Sciatic nerve (tissue), 2 donors: Measurements from ENCODE around the gene METTL18. TPM values are rescaled to one million over a fixed set of nuclear protein-coding genes. Genes with fewer than 3 reads are reported as not detected.

Source experiments
- ATAC-seq: fragments of 200-7000 bp; cut with Tn5 transposase; one replicate; pipeline ENCODE4 v1.9.1; 2020; ENCODE audit warnings: mild to moderate bottlenecking, moderate library complexity
- DNase-seq: peaks from one replicate; pipeline ENCODE4 v3.0.0-alpha.2; 2020; ENCODE audit warnings: low spot score
- intact Hi-C: fragments of 100-400 bp; cut with DNase I; formaldehyde crosslinking; loops from one replicate; pipeline ENCODE4 v1.14.2; 2022
- total RNA-seq: library from RNA; stranded (reverse); fragmentation: NEBNext Ultra II Directional; extraction: Animal tissue kit (Norgen Biotek cat#: 25700); gene quantifications from one replicate; pipeline ENCODE4 v1.2.1, GENCODE V29; 2021
- donor health status: DM: no; HTN: no; CAD: no.
- donor health status: DM: no; HTN: no; CAD: no.

Gene METTL18
- total RNA-seq, 1 donor from 2014 or later, result 9.5 TPM

DNA sequence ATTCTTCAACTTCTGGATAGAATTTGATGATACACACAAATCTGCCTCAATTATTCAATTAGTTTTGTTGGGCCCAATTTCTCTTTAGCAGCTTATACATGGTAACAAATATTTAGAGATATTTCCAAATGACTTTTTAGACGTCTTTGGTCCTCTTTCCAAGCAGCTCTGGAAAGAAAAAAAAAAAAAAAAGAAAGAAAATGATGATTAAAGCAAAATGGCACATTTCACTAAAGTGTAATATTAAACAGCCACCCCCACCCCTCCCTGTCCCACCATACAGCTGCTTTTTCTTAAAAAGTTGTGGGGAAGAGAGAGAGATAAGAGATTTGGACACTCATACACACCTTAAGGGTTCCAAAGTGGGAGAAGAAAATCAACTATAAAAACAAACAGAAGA, 977 bp downstream of the METTL18 start:
- no peak for DNase-seq
- intact Hi-C loops, result no loop called here

DNA sequence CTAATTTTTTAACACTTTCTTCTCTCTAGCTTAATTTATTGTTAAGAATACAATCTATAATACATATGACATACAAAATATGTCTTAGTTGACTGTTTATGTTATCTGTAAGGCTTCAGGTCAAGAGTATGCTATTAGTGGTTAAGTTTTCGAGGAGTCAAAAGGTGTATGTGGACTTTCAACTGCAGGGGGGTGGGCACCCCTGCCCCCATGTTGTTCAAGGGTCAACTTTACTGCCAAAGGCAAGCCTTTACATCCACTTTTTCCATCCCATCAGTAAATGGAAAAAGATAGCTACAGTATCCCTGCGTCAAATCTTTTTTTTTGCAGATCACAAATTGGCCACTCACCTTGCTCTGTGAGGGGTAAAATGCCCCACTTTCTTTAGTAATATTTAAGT, 6.3 kb downstream of the METTL18 start:
- no peak for ATAC-seq
- intact Hi-C loops, result loop anchor here (5.0 kb wide), 1 partner anchor 996 kb away; no protein-coding TSS in a partner anchor
- no peak for DNase-seq

More for the DNA sequence above, 977 bp downstream of the METTL18 start:
- no peak for ATAC-seq

DNA sequence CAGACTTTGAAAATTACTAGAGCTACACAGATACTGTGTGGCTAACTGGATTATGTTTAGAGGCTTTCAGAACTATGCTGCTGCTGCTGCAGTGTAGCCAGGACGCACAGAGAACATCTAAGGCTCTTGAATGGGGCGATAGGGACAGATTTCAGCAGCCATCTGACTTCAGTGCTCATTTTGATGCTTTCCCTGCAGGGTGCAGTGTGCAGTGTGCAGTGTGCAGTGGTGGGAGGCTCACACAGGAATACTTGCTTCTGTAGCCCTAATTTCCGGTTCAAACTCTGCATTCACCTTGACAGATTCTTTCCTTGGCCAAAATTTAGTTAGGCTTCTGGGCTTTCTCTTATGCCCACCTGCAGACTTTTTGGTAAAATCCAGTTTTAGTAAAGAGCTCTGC, 7.7 kb downstream of the METTL18 start:
- ATAC-seq (no peak), DNase-seq (no peak)
- intact Hi-C loops, result loop anchor here (5.0 kb wide), 1 partner anchor 995 kb away; no protein-coding TSS in a partner anchor

DNA sequence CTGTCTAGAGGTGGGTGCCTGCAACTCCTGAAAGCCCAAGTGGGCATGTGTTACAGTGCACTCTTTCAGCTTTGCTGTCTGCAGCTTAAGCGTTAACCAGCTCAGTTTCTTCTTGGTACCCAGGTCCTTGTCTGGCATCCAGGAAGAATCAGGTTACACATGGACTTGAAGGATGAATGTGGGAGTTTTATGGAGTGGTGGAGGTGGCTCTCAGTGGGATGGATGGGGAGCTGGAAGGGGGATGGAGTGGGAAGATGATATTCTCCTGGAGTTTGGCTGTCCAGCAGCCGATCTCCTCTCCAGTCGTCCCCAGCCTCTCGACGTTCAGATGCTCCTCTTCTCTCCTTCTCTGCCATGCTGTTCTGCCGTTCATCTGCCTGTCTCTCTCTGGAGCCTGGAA, 9.4 kb downstream of the METTL18 start:
- intact Hi-C loops, result loop anchor here (5.0 kb wide), 1 partner anchor 993 kb away; no protein-coding TSS in a partner anchor
- ATAC-seq, result no peak
- DNase-seq, result no peak

DNA sequence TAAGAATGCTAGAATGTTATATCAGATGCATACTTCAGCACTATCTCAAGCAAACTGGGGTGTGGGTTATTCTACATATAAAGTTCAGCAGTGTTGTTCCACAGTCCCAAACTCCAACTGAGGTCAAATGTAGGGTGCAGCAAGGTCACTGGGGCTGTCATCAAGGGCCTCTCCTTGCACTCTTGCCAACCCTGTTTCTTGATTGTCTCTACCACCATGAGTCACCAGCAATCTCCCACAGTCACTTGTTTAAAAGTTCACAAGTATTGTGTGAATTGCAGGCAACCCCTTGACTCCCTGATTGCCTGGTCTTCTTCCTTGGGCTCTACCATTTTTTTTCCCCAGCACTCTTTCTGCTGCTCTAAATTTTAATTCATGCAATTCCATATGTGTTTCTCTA, 10.6 kb downstream of the METTL18 start:
- no peak for DNase-seq
- ATAC-seq, result no peak
- intact Hi-C loops, result no loop called here

DNA sequence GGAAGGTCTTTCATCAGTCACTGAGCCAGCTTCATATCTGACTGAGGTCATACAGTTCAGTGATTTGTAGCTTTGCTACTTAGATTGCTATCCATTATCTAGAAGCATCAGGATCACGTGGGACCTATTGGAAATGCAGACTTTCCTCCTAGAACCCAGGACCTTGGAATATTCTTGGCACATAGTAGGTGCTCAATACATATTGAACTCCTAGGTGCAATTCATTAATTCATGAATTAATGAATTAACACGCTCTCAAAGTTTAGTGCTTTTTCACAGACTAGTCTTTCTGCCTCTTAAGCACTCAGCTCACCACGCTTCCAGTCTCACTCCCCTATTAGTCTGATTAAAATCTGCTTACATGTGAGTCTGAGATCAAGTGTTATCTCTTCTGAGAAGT, 12.1 kb downstream of the METTL18 start:
- DNase-seq, result no peak
- intact Hi-C loops, result no loop called here
- no peak for ATAC-seq

DNA sequence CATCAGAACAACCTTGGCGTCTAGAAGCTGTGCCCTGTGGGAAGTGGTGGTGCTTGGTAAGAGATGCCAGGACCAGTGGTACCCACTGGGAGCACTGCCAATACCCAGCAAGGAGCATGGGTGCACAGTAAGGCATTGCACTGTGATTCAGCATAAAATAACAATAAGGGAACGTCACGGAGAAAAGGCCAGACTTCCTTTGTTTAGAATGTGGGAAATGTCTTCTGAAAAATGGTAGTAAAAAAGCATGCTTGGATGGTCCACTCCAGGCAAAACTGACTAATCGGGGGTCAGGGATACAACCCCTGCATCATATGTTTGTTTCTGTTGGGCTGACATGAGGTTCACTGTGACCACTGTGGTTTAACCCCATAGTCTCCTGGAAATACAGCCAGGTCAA, 14.7 kb downstream of the METTL18 start:
- DNase-seq, result no peak
- intact Hi-C loops, result no loop called here
- ATAC-seq, result peak; percentile 34

DNA sequence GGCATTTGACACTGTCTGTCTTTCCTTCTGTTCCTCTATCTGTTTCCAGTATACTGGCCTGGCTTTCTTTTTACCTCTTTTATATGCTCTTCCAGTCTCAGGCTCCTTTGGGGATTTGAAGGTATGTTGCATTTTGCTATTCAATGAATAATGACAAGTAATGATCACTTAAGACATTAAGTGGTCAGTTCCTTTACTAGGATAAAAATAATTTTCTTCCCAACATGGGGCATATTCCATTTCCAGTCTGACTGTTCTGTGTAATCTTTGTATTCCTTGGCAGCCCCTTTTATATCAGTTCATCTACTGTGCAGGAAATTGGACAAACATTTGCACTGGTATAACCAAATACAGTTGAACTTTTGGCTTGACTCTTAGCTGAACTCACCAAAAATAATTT, 15.6 kb downstream of the METTL18 start:
- intact Hi-C loops, result no loop called here
- ATAC-seq, result peak; percentile 62
- DNase-seq, result no peak

DNA sequence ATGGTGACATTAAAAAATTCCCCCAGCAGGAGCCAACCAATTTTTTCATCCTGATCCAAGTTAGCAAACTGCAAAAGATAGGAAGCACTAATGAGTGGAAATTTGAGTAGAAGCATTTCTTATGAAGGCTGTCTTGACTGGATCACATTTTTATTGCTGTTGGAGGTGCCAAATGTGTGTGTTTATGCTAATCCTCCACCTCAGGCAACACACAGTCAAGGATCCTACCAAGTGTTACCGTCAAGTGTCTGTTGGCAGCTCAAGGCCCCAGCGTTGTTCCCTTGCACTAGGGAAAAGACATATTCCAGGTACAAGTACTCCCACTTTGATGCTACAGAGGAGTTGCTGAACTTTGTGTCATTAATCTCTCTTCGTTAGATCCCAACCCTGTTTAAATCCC, 18.3 kb downstream of the METTL18 start:
- DNase-seq, result no peak
- no peak for ATAC-seq
- intact Hi-C loops, result no loop called here

DNA sequence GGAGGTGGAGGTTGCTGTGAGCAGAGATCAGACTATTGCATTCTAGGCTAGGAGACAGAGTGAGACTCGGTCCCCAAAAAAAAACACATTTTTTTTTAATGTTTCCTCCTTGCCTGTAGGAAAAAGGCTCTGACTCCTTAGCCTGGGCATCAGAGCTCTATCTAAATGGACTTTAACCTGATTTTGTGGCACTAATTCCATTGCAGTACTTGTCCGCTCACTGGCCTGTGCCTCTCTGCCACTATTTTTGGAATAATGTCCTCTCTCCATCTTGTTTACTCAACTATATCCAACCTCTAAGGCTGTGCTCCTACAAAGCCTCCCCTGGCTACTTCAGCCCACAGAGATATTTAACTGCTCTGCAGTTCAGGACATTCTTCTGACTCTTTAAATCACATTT, 26.5 kb downstream of the METTL18 start:
- no peak for DNase-seq
- no peak for ATAC-seq
- intact Hi-C loops, result no loop called here

DNA sequence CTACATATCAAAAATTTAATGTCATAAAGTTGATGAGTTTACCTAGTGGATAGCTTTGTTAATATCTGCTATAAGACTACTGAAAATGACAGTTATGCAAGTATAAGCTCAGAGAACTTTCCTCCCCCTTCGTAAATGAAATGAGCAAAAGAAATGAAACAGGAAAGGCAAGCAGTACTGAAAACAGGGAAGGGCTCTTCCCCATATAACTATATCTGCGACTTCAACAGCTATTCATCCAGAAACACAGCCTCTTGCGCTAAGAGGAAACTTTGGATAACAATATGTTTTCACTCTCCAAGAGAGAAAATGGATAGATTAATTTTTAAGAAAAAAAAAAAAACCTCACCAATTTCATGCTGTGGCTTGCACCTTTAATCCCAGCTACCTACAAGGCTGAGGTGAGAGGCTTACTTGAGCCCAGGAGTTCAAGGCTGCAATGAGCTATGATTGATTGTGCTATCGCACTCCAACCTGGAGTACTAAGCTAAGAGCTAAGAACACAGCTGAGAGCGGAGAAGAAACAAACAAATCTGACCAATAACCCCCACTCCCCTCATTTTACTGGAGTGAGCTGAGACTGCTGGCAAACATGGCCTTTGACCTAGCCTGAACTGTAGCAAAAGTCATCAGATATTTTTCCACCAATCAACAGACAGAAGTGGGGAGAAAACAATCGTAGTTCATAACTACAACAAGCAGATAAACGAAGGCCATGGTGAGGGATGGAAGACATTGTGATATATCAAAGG, 29.0 kb downstream of the METTL18 start:
- DNase-seq (no peak), ATAC-seq (no peak)
- intact Hi-C loops, result no loop called here

DNA sequence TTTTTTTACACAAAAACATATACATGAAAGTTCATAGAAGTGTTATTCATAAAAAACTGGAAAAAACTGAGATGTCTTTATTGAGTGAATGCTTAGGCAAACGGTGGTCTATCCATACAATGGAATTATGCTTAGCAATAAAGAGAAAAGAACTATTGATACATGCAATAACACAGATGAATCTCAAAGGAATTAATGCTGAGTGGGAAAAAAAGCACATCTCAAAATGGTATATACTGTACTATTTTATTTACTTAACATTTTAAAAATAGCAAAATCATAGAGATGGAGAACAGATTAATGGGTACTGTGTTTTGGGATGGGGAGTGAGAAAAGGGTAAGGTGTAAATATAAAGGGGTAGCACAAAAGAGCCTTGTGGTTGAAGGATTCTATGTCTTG, 29.8 kb downstream of the METTL18 start:
- ATAC-seq (no peak), DNase-seq (no peak)
- intact Hi-C loops, result no loop called here

DNA sequence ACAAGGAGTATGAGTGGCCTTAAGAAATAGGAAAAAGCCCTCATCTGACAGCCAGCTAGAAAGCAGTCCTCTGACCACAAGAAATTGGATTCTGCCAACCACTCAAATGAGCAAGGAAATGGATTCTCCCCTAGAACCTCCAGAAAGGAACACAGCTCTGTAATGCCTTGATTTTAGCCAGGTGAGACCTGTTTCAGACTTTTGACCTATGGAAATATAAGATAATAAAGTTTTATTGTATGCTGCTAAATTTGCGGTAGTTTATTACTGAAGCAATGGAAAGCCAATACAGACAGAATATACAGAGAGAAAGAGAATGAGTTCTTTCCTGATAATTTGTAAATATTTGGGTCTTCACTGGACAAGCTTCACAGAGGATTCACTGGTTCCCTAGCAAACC, 32.0 kb downstream of the METTL18 start:
- intact Hi-C loops, result no loop called here
- DNase-seq (no peak), ATAC-seq (no peak)

DNA sequence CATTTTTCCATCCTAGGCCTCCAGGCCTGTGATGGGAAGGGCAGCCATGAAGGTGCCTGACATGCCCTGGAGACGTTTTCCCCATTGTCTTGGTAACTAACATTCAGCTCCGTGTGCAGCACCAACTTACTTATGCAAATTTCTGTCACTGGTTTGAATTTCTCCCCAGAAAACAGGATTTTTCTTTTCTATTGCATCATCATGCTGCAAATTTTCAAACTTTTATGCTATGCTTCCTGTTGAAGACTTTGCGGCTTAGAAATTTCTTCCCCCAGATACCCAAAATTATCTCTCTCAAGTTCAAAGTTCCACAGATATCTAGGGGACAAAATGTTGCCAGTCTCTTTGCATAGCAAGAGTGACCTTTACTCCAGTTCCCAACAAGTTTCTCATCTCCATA, 35.7 kb downstream of the METTL18 start:
- intact Hi-C loops, result no loop called here
- ATAC-seq (no peak), DNase-seq (no peak)

DNA sequence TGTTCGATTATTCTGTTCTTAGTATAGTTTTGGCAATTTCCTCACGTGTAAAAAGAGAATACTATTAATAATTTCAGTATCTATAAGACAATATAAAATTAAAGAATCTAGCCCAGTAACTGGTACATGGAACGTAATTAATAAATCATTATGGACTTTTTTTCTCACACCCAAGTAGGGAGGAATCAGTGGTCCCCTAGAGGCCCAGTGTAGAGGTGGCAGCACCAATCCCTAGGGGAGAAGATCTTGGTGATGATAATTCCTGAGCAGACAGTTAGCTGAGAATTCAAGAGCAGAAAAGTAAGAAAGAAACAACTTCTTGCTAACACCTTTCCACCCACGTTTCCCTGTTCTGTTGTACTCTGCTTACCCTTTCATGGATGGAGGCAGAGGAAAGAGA, 41.2 kb downstream of the METTL18 start:
- DNase-seq, result no peak
- no peak for ATAC-seq
- intact Hi-C loops, result loop anchor here (5.0 kb wide), 1 partner anchor 231 kb away; no protein-coding TSS in a partner anchor

DNA sequence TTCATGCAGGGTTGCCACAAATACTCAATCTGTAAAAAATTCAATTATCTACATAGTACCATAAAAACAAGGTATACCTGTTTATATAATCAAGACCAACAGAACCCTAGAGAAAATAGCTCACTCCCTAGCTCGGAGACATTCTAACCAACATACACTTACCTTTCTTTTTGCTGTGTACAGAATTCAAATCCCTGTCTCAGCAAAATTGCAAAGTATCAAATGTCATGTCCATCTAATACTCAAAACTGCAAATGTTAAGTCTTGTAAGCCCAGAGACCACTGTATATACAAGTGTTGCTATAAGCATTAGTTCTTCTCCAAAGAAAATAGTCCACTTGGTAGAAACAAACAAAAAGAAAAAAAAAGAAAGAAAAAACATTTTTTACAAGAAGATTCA, 44.7 kb downstream of the METTL18 start:
- ATAC-seq, result no peak
- DNase-seq, result no peak
- intact Hi-C loops, result loop anchor here (5.0 kb wide), 1 partner anchor 228 kb away; no protein-coding TSS in a partner anchor

DNA sequence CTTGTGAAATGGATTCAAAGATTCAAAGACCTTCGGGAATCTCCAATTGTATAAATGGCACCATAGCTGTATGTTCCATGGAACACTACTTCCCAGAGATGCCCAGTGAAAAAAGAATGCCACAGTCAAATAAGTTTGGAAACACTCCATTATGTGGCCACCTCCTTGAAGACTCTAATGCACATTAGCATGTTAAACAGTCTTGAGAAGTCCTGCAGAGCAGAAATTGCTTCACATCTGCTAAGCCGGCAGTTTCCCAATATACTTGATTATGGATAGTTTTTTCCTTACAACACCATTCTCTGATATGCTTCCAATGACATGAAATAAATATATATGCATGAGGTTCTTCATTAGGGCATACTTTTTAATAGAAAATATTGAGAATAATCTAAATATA, 48.2 kb downstream of the METTL18 start:
- intact Hi-C loops, result no loop called here
- no peak for DNase-seq
- no peak for ATAC-seq

DNA sequence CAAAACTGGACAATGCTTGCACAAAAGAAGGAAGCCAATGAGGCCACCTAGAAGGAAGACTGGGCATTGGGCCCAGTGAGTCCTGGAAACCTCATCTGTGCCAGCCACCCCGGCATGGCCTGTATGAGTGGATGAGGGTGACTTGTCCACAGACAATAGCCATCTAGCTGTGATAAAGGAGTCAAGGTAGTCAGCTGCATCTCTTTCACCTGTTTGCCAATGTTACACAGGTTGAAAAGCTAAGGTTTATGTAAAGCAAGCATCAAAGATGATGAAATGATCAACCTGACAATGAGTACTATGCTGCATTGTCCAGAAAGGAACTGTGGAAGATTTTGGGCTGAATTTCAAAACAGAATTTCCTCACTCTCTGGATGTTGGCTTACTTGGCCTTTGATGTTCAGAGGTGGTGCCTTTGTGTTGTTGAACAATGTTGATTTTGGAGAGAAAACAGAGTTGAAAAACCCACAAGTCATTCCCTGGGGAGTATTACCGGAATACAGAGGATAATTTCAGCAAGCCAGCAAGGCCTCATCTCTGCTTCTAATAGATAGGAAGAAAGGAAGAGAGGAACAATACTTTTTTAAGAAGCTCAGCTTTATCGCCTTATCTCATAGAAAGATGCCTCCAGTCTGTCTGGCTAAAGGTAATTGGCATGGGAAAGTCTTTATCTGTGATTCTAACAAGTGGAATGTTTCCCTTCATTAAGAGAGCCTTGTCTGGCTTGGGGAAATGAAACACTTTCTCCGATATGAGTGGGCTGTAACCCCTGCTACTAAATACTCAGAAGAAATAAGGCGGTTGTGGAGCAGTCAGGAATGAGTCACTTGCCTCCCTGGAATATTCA, 49.5 kb downstream of the METTL18 start:
- intact Hi-C loops, result no loop called here
- DNase-seq (no peak), ATAC-seq (peak; percentile 94)
